ENCODE data around the gene SMIM13. TPM values are rescaled to one million over a fixed set of nuclear protein-coding genes. Genes with fewer than 3 reads are reported as not detected.

The SMIM13 gene
- total RNA-seq, 1 experiment from 2014 or later: 22.2 TPM

DNA sequence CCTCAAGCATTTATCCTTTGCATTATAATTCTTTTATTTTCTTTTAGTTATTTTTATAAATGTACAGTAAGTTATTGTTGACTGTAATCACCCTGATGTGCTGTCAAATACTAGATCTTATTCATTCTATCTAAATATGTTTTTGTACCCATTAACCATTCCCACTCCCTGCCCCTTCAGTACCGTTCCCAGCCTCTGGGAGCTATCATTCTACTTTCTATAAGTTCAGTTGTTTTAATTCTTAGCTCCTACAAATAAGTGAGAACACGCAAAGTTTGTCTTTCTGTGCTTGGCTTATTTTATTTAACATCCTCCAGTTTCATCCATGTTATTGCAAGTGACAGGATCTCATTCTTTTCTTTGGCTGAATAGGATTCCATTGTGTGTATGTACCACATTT lies 30.3 kb downstream of the SMIM13 start:
- Histone ChIP-seq H3K79me2 (ENCODE audit: low read depth) (peaks cover 33% of the 10 kb centered on the region), H3K4me3 (no peak overlapping the region), H3K9me3 (ENCODE audit: insufficient read depth, low read depth) (no peaks in the 10 kb centered on the region), H3K9me2 (ENCODE audit: insufficient read depth) (no peaks in the 10 kb centered on the region), H4K20me1 (ENCODE audit: insufficient read depth) (no peaks in the 10 kb centered on the region), H2AFZ (no peak overlapping the region), H3K4me2 (no peak overlapping the region), H3F3A (ENCODE audit: insufficient read depth, low read depth) (no peaks in the 10 kb centered on the region), H3K4me1 (replicated peaks; ENCODE audit: insufficient read depth) (peaks cover 8% of the 10 kb centered on the region), H3K27me3 (ENCODE audit: insufficient read depth, low read depth) (no peaks in the 10 kb centered on the region), H3K27ac (no peak overlapping the region), H3K36me3 (ENCODE audit: low read depth) (no peaks in the 10 kb centered on the region)
- BruUV-seq (replicated peaks): no TSS peak
- intact Hi-C loops (cut with micrococcal nuclease; ENCODE audit: unreplicated experiment): no loop called here
- ChIA-PET POLR2A (ENCODE audit: unreplicated experiment) (no interaction called here), CTCF (interaction anchor here (0.6 to 1.2 kb wide), 2 partner anchors 8 to 13 kb away, joined by 3 to 5 read pairs; no protein-coding TSS in a partner anchor)
- no peak for DNase-seq
- no peak for TF ChIP-seq EZH2 (IDR thresholded peaks at IDR 0.05; ENCODE audit: low read depth)
- TF ChIP-seq, protein P1, sequence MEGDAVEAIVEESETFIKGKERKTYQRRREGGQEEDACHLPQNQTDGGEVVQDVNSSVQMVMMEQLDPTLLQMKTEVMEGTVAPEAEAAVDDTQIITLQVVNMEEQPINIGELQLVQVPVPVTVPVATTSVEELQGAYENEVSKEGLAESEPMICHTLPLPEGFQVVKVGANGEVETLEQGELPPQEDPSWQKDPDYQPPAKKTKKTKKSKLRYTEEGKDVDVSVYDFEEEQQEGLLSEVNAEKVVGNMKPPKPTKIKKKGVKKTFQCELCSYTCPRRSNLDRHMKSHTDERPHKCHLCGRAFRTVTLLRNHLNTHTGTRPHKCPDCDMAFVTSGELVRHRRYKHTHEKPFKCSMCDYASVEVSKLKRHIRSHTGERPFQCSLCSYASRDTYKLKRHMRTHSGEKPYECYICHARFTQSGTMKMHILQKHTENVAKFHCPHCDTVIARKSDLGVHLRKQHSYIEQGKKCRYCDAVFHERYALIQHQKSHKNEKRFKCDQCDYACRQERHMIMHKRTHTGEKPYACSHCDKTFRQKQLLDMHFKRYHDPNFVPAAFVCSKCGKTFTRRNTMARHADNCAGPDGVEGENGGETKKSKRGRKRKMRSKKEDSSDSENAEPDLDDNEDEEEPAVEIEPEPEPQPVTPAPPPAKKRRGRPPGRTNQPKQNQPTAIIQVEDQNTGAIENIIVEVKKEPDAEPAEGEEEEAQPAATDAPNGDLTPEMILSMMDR (conservative IDR thresholded peaks at IDR 0.05): no peak

DNA sequence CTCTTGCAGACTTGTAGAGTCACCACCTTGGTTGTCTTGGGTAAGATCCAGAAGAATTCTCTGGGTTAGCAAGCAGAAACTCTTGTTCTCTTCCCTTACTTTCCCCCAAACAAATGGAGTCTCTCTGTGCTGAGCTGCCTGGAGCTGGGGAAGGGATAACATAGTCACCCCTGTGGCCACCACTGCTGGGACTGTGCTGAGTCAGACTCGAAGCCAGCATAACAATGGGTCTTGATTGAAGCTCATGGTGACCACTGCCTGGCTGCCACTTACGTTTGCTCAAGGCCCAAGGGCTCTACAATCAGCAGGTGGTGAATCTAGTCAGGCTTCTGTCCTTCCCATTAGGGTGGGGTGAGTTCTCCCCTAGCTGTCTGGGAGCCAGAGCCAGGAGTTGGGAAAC lies 33.2 kb downstream of the SMIM13 start:
- H3K9me3 ChIP-seq (ENCODE audit: insufficient read depth, low read depth): no peaks in the 10 kb centered on the region
- peaks cover 14% of the 10 kb centered on the region for H3K79me2 ChIP-seq (ENCODE audit: low read depth)
- H3K27ac ChIP-seq: no peak overlapping the region
- intact Hi-C loops (cut with micrococcal nuclease; ENCODE audit: unreplicated experiment): no loop called here
- ChIA-PET CTCF (interaction anchor here (0.6 kb wide), 1 partner anchor 369 kb away, joined by 3 read pairs; no protein-coding TSS in a partner anchor), POLR2A (ENCODE audit: unreplicated experiment) (no interaction called here)
- H3K27me3 ChIP-seq (ENCODE audit: insufficient read depth, low read depth): no peaks in the 10 kb centered on the region
- no peak overlapping the region for H3K4me3 ChIP-seq
- no peak overlapping the region for H3K4me2 ChIP-seq
- no peaks in the 10 kb centered on the region for H3K9me2 ChIP-seq (ENCODE audit: insufficient read depth)
- no peaks in the 10 kb centered on the region for H4K20me1 ChIP-seq (ENCODE audit: insufficient read depth)
- peak in 1 of 2 experiments; percentile 18 for DNase-seq
- H2AFZ ChIP-seq: no peak overlapping the region
- H3K4me1 ChIP-seq (replicated peaks; ENCODE audit: insufficient read depth): no peaks in the 10 kb centered on the region
- TF ChIP-seq, protein P1 (conservative IDR thresholded peaks at IDR 0.05): no peak
- no TSS peak for BruUV-seq (replicated peaks)
- no peaks in the 10 kb centered on the region for H3F3A ChIP-seq (ENCODE audit: insufficient read depth, low read depth)
- H3K36me3 ChIP-seq (ENCODE audit: low read depth): no peaks in the 10 kb centered on the region

DNA sequence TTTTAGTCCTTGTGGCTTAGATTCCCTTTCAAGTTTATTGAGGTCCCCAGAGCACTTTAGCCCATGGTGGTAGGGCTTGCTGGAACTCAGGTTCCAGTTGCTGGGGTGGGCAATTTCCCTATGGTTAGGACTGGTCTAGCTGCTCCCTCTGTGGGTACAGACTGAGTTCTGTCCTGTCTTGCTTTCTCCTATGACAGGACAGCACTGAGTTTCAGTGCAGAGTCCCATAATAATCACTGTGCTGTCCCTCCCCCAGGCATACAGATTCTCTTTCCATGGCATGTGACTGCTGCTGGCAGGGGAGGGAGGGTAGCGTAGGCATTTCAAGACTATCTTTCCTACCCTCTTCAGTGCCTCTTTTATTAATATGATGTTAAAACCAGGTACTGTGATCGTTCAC lies 35.0 kb downstream of the SMIM13 start:
- H4K20me1 ChIP-seq (ENCODE audit: insufficient read depth): no peaks in the 10 kb centered on the region

More for the DNA sequence above, 35.0 kb downstream of the SMIM13 start:
- Histone ChIP-seq H3K9me3 (ENCODE audit: insufficient read depth, low read depth) (no peaks in the 10 kb centered on the region), H3K27ac (no peak overlapping the region), H3F3A (ENCODE audit: insufficient read depth, low read depth) (no peaks in the 10 kb centered on the region), H3K4me2 (no peak overlapping the region), H3K79me2 (ENCODE audit: low read depth) (peaks cover 14% of the 10 kb centered on the region), H2AFZ (no peak overlapping the region), H3K4me1 (replicated peaks; ENCODE audit: insufficient read depth) (no peaks in the 10 kb centered on the region), H3K9me2 (ENCODE audit: insufficient read depth) (no peaks in the 10 kb centered on the region), H3K36me3 (ENCODE audit: low read depth) (no peaks in the 10 kb centered on the region), H3K27me3 (ENCODE audit: insufficient read depth, low read depth) (no peaks in the 10 kb centered on the region), H3K4me3 (no peak overlapping the region)
- no peak for DNase-seq
- BruUV-seq (replicated peaks): no TSS peak
- ChIA-PET POLR2A (ENCODE audit: unreplicated experiment) (interaction anchor here (0.7 kb wide), 1 partner anchor 369 kb away, joined by 4 read pairs; no protein-coding TSS in a partner anchor), CTCF (no interaction called here)
- intact Hi-C loops (cut with micrococcal nuclease; ENCODE audit: unreplicated experiment): no loop called here
- TF ChIP-seq, protein P1 (conservative IDR thresholded peaks at IDR 0.05): no peak
- no peak for TF ChIP-seq EZH2 (IDR thresholded peaks at IDR 0.05; ENCODE audit: low read depth)

Measured in PC-9 (cell line).